Mesendoderm (in vitro differentiated cells): ENCODE results near the gene CIROP.

ENCODE experiments used
- DNase-seq: peaks from one replicate; pipeline ENCODE4 v3.0.0; 2013
- H2AK5ac ChIP-seq: 2 replicates; pipeline ENCODE4 v1.6.1; 2013; ENCODE audit warnings: low read length, inconsistent platforms
- H2BK120ac ChIP-seq: 2 replicates; pipeline ENCODE4 v1.6.1; 2013; ENCODE audit warnings: low read depth, mild to moderate bottlenecking, low read length, moderate library complexity, mixed read lengths
- H2BK15ac ChIP-seq: replicated peaks from 2 replicates; pipeline ENCODE4 v1.6.1; 2013; ENCODE audit warnings: low read depth, mild to moderate bottlenecking, moderate library complexity
- H2BK5ac ChIP-seq: 2 replicates; pipeline ENCODE4 v1.6.1; 2013; ENCODE audit warnings: low read length, inconsistent platforms
- H3K18ac ChIP-seq: 2 replicates; pipeline ENCODE4 v1.6.1; 2013; ENCODE audit warnings: mild to moderate bottlenecking, low read length, mixed read lengths
- H3K23ac ChIP-seq: one replicate; pipeline ENCODE4 v1.6.1; 2013; ENCODE audit warnings: low read length
- H3K27ac ChIP-seq: 2 replicates; pipeline ENCODE4 v1.5.1; 2013; ENCODE audit warnings: low read depth, mild to moderate bottlenecking, inconsistent platforms, low read length, moderate library complexity
- H3K27me3 ChIP-seq: 2 replicates; pipeline ENCODE4 v1.6.1; 2013; ENCODE audit warnings: low read length, control low read depth, mild to moderate bottlenecking, inconsistent platforms; ENCODE audit not compliant: insufficient read depth, poor library complexity
- H3K36me3 ChIP-seq: 2 replicates; pipeline ENCODE4 v1.6.1; 2013; ENCODE audit warnings: low read length, inconsistent platforms; ENCODE audit not compliant: control insufficient read depth, insufficient read depth
- H3K4ac ChIP-seq: one replicate; pipeline ENCODE4 v1.6.1; 2013; ENCODE audit warnings: low read depth, mild to moderate bottlenecking, low read length, moderate library complexity
- H3K4me1 ChIP-seq: 2 replicates; pipeline ENCODE4 v1.6.1; 2013; ENCODE audit warnings: low read depth, low read length, inconsistent platforms; ENCODE audit not compliant: control insufficient read depth
- H3K4me2 ChIP-seq: 2 replicates; pipeline ENCODE4 v1.6.1; 2013; ENCODE audit warnings: low read length
- H3K4me3 ChIP-seq: 2 replicates; pipeline ENCODE4 v1.5.1; 2013; ENCODE audit warnings: mild to moderate bottlenecking, low read length
- H3K56ac ChIP-seq: one replicate; pipeline ENCODE4 v1.6.1; 2013; ENCODE audit warnings: low read length
- H3K79me1 ChIP-seq: 2 replicates; pipeline ENCODE4 v1.6.1; 2013; ENCODE audit warnings: low read length, inconsistent platforms
- H3K79me2 ChIP-seq: 2 replicates; pipeline ENCODE4 v1.6.1; 2013; ENCODE audit warnings: mild to moderate bottlenecking, low read length; ENCODE audit not compliant: control insufficient read depth, insufficient read depth
- H3K9ac ChIP-seq: 2 replicates; pipeline ENCODE4 v1.6.1; 2013; ENCODE audit warnings: low read length, inconsistent platforms
- H4K5ac ChIP-seq: one replicate; pipeline ENCODE4 v1.6.1; 2013; ENCODE audit warnings: low read length
- H4K8ac ChIP-seq: one replicate; pipeline ENCODE4 v1.6.1; 2013; ENCODE audit warnings: low read depth, mild to moderate bottlenecking, control low read depth, low read length, moderate library complexity
- WGBS: extraction: QIAGEN DNeasy Blood & Tissue Kit; methylation state at CpG from one replicate; pipeline ENCODE4 v1.1.7; 2013; ENCODE audit warnings: low lambda C conversion rate, missing lambda C conversion rate; ENCODE audit not compliant: insufficient coverage; ENCODE audit errors: extremely low coverage; 5-methylcytosine and 5-hydroxymethylcytosine counted together

The CIROP gene

DNA sequence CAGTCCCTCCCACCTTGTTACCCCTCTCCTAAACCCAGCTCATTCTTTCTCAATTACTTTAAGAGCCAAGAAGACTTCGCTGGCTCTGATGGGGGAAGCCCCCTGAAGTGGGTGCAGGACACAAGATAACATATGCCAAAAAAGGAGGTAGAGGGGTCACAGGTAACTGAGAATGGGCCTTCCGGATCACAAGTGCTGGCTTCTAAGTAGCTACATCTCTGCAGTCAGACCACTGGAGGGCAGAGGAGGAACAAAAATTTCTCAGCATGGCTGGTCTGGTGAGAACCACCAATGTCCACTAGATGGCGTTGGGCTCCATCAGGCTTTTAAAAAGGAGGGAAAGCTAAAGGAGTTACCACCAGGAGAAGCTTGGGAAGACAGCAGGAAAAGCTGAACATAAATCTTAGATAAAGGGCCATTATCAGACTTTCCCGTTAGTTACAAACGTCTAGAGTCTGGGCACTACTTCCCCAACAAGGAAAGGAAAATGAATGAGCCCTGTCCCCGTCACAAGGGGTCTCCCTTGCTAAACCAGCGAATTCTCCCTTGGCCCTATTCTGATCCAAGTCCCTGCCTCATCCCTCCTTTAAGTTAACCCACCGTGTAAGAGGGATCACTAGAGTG, 35.9 kb downstream of the CIROP start:
- H2AK5ac ChIP-seq: no peak overlapping the region
- H3K4me1 ChIP-seq: peaks cover 17% of the 10 kb centered on the region
- WGBS: no CpG with 5 or more reads among the region's 8 CpGs
- no peaks in the 10 kb centered on the region for H3K27me3 ChIP-seq
- H3K36me3 ChIP-seq: peaks cover 27% of the 10 kb centered on the region
- no peak overlapping the region for H2BK5ac ChIP-seq
- H3K18ac ChIP-seq: no peak overlapping the region
- peak overlapping the region; percentile 75 for H3K27ac ChIP-seq
- H3K4me3 ChIP-seq: no peak overlapping the region
- H3K4ac ChIP-seq: no peak overlapping the region
- no peak overlapping the region for H4K8ac ChIP-seq
- peaks cover 23% of the 10 kb centered on the region for H3K79me1 ChIP-seq
- peak overlapping the region; percentile 71 for H3K9ac ChIP-seq
- H2BK120ac ChIP-seq: no peak overlapping the region
- peak overlapping the region; percentile 80 for H3K56ac ChIP-seq
- peak; percentile 97 for DNase-seq
- peaks cover 55% of the 10 kb centered on the region for H3K79me2 ChIP-seq
- peak overlapping the region; percentile 42 for H3K4me2 ChIP-seq
- no peak overlapping the region for H3K23ac ChIP-seq
- no peak overlapping the region for H2BK15ac ChIP-seq
- no peak overlapping the region for H4K5ac ChIP-seq

DNA sequence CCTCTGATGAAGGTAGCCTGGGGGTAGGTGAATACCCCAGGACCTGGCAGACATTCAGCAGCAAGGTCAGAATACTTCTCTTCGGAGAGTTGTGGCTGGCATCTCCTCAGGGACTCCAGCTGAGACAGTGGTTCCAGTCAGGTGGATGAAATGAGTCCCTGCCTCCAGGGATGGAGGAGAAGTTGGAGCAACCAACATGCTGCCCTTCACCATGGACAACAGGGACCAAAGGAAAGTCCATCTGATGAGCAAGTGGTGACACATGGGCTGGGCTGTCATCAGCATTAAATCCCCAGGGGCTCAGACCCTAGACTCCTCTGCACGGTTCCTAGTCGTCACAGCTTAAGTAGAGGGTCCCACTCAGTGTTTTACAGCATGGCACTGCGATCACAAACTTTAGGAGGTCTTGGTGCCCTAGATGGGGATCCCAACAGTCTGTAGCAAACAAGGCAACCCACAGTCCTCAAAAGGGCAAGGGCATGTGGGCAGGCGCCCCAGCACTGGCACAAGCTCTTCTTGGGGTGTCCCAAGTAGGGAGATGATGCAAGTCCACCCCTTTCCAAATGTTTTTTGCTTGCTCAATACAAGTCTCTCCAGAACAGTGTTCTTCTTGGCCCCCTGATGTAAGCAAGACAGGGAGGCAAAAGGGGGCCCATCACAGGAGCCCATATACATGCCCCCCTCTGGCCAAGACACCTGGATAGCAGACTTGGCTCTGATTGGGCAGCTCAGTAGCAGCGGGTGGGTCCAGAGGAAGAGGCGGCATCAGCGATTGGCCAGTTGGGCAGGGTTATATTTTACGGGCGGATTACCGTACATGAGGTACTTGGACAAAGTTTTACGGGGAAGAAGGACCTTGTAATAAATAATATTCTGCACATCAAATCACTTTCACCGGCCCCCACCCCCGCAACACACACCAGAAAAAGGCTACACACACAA, 36.7 kb downstream of the CIROP start:
- Histone ChIP-seq H3K27ac (no peak overlapping the region), H2BK15ac (no peak overlapping the region), H3K9ac (peak overlapping the region; percentile 64), H2AK5ac (no peak overlapping the region), H3K79me1 (peaks cover 28% of the 10 kb centered on the region), H4K8ac (no peak overlapping the region), H3K4me3 (no peak overlapping the region), H2BK5ac (no peak overlapping the region), H3K56ac (peak overlapping the region; percentile 40), H2BK120ac (no peak overlapping the region), H3K27me3 (no peaks in the 10 kb centered on the region), H3K4me1 (peaks cover 17% of the 10 kb centered on the region), H4K5ac (no peak overlapping the region), H3K79me2 (peaks cover 56% of the 10 kb centered on the region), H3K4ac (no peak overlapping the region), H3K4me2 (peak overlapping the region; percentile 42), H3K18ac (no peak overlapping the region), H3K23ac (no peak overlapping the region), H3K36me3 (peaks cover 34% of the 10 kb centered on the region)
- no CpG with 5 or more reads among the region's 14 CpGs for WGBS
- no peak for DNase-seq

DNA sequence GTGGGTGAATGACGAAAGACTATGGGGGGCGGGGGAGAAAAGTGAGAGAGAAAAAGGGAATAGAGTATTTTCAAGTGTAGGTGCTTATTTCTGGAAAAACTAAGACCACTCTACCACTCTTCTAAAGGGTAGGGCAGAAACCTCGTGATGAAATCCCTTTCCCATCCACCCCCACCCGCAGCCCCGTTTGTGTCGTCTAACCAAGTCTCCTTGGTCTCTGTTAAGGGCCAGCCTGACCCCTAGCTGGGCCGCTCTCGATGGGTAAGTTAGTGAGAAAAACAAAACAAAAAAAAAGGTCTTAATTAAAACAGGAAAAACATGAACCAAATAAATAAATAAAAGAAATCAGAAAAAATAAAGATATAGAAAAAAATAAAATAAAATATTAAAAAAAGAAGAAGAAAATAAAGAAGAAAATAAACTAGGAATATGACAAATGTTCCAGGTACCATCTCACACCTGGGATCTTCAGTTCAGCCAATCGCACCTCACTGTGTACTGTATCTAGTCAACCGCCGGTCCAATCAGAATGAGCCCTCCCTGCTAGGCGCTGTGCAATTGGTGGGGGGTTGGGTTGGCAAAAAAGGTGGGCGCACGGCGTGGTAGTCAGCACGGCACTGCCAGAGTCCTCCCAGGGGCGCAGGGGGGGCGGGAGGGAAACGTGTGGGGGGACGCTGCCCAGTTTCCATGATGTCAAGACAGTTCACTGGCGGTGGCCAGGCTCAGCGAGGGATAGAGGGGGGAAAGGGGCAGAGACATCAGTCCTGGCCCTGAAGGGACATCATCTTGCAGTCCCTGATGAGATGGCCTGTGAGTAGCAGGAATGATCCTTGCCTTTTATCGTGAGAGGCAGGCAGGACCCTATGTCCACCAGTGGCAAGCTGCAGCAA, 37.7 kb downstream of the CIROP start:
- Histone ChIP-seq H3K79me1 (peaks cover 27% of the 10 kb centered on the region), H4K5ac (no peak overlapping the region), H2BK120ac (no peak overlapping the region), H3K4me2 (no peak overlapping the region), H3K18ac (no peak overlapping the region), H3K27ac (no peak overlapping the region), H3K27me3 (no peaks in the 10 kb centered on the region), H2BK5ac (no peak overlapping the region), H3K9ac (no peak overlapping the region), H4K8ac (no peak overlapping the region), H2BK15ac (no peak overlapping the region), H3K4me3 (no peak overlapping the region), H3K36me3 (peaks cover 38% of the 10 kb centered on the region), H3K4me1 (peaks cover 10% of the 10 kb centered on the region), H3K79me2 (peaks cover 56% of the 10 kb centered on the region), H3K23ac (no peak overlapping the region), H2AK5ac (no peak overlapping the region), H3K56ac (no peak overlapping the region), H3K4ac (no peak overlapping the region)
- no CpG with 5 or more reads among the region's 23 CpGs for WGBS
- DNase-seq: no peak

DNA sequence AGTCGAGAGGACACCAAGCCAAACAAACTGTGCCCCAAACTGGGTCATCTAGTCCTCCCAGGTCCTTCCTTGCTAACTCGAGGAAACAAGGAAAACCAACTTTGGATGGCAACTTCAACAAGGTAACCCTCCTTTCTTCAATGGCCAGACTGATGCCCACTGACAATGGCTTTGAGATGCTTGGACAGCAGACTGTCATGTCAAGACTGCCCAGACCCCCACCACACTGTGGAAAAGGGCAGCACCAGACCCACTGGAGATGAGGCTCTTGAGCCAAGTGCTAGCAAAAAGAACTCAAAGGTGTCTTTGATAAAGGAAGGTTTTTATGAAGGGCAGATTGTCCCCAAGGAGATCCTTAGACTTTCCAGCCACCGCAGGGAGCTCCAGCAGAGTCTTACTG, 38.4 kb downstream of the CIROP start:
- Histone ChIP-seq H3K79me1 (peaks cover 27% of the 10 kb centered on the region), H3K4ac (no peak overlapping the region), H3K27ac (no peak overlapping the region), H3K18ac (no peak overlapping the region), H2BK5ac (no peak overlapping the region), H3K9ac (no peak overlapping the region), H4K8ac (no peak overlapping the region), H3K36me3 (peaks cover 40% of the 10 kb centered on the region), H3K27me3 (no peaks in the 10 kb centered on the region), H3K79me2 (peaks cover 56% of the 10 kb centered on the region), H3K56ac (no peak overlapping the region), H2BK15ac (no peak overlapping the region), H2BK120ac (no peak overlapping the region), H3K4me1 (peaks cover 6% of the 10 kb centered on the region), H3K4me2 (no peak overlapping the region), H4K5ac (no peak overlapping the region), H2AK5ac (no peak overlapping the region), H3K4me3 (no peak overlapping the region), H3K23ac (no peak overlapping the region)
- no CpG with 5 or more reads among the region's 3 CpGs for WGBS
- no peak for DNase-seq

DNA sequence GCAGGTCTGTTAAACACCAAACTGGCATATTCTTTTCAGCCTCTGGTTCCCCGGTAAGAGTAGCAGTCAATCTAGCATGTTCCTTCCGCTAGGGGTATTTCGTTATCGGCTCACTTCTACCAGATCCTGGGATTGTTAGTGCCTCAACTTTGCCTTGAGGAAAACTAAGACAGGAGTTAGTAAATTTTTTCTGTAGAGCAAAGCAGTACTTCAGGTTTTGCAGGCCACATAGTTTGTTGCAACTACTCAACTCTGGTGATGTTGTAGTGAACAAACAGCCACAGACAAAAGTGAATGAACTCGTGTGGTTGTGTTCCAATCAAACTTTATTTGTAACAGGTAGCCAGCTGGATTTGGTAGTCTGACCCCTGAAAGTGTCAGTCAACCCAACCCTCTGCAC, 41.2 kb downstream of the CIROP start:
- no CpG with 5 or more reads among the region's 5 CpGs for WGBS
- no peak overlapping the region for H3K27ac ChIP-seq

More for the DNA sequence above, 41.2 kb downstream of the CIROP start:
- H3K4me1 ChIP-seq: peaks cover 6% of the 10 kb centered on the region
- no peak overlapping the region for H3K4ac ChIP-seq
- no peak overlapping the region for H3K23ac ChIP-seq
- no peak overlapping the region for H2BK15ac ChIP-seq
- no peak overlapping the region for H2BK5ac ChIP-seq
- no peaks in the 10 kb centered on the region for H3K27me3 ChIP-seq
- no peak overlapping the region for H3K56ac ChIP-seq
- H3K18ac ChIP-seq: no peak overlapping the region
- H4K8ac ChIP-seq: no peak overlapping the region
- no peak for DNase-seq
- peaks cover 27% of the 10 kb centered on the region for H3K79me1 ChIP-seq
- peaks cover 35% of the 10 kb centered on the region for H3K79me2 ChIP-seq
- H4K5ac ChIP-seq: no peak overlapping the region
- H3K9ac ChIP-seq: no peak overlapping the region
- peaks cover 45% of the 10 kb centered on the region for H3K36me3 ChIP-seq
- no peak overlapping the region for H2BK120ac ChIP-seq
- no peak overlapping the region for H3K4me3 ChIP-seq
- H2AK5ac ChIP-seq: no peak overlapping the region
- no peak overlapping the region for H3K4me2 ChIP-seq
